GM18505 (cell line): ENCODE data around the gene ACAP3.
"Not testable (repeated sequence)": the region's sequence is repeated elsewhere in the genome, so short reads cannot be mapped to it uniquely, and the experiment has no call there.

ENCODE experiments used
- ATAC-seq: cut with Tn5 transposase; IDR thresholded peaks from one replicate; pipeline ENCODE4 v1.9.1; 2021; ENCODE audit not compliant: unreplicated experiment
- POLR2A ChIP-seq: IDR thresholded peaks from 4 replicates; pipeline ENCODE4 v1.6.1; 2011; ENCODE audit warnings: borderline replicate concordance; ENCODE audit not compliant: insufficient read depth, insufficient read length; ENCODE audit errors: extremely low read depth

The ACAP3 gene

DNA sequence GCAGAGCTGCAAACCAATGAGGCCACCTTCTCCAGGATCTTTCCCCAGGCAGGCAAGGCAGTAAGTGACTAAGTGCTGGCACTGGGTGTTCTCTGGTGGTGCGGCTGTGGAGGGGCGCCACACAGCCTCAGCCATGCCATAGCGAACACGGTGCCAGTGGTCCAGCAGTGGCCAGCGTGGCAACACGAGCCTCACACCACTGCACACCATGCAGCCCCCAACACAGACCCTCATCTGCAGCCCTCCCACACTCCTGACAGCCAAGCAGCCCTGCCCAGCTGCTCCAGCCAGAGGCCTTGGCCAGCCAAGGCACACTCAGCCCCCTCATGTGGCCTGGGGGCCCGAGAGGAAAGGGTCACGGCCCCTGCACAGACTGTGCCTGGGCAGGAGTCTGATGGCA, 13.7 kb upstream of the ACAP3 start:
- ATAC-seq: no peak
- no peak for TF ChIP-seq POLR2A

DNA sequence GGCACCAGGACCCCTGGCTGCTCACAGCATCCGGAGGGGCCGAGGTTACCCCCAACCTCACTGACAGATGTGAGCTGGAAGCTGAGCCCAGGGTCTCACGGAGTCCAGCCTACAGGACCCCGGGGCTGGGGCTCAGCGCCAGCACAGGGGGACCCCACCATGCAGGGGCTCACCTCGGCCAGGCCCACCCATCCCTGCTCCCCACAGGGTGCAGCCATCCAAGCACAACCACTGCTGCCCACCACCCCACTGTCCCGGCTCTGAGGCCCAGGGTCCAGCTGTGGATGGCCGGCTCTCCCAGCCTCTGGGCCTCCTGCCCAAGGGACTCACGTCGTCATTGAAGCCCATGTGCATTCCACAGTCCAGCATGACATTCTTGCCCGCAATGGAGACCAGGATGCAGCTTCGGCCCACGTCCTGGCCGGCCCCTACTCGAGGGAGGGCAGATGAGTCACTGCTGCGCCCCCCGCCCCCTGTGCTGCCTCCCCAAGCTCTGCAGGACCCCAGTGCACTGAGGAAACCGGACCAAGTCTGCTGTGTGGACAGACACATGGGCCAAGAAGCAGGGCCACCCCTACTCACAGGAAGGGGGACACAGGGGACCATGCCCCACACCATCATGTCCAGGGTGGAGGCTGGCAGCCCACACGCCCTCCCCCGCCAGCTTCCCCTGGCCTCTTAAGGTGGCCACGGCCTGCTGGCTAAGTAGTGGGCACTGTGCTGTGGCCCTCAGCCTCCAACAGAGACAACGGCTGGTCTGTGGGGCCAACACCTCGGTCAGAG, 13.1 kb upstream of the ACAP3 start:
- TF ChIP-seq POLR2A: no peak
- no peak for ATAC-seq

- ATAC-seq: no peak
- no peak for TF ChIP-seq POLR2A
Measured at GRCh38 chr1:1319646-1319941, 11.9 kb upstream of the ACAP3 start.

DNA sequence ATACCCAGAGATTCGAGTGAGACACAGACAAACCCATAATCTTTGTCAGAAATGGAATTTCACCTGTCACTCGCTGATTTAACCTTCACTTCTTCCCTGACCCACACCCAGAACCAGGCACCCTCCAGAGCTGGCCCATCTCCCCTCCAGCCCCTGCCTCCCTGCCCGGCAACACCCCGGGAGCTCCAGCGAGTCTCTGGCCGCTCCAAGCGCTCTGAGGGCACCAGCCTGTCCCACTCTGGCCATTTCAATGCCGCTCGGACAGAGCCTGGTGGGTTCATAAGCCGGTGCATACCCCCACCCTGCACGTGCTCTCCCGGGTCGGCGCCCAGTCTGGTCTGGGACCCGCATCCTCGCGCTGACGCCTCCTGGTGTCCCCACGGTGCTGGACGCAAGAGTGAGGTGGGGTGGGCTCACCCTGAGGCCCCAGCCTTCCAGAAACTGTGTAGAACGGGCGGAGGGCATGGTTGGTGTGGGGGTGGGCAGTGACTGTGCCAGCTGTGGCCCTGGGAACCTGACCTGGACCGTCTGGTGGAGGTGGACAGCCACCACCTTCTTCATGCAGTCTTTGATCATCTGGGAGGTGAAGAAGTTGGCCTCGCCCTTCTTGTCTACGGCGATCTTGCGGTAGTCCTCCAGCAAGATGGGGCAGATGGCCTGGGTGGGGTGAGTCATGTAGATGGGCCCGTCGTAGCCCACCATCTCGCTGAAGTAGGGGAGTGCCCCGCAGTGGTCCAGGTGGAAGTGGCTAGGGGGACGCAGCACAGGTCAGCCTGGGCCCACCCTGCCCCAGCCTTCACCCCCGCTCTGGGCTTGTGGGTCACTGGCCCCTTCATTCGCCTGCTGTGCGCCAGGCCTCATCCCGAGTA, 11.3 kb upstream of the ACAP3 start:
- ATAC-seq: no peak
- TF ChIP-seq POLR2A: no peak

DNA sequence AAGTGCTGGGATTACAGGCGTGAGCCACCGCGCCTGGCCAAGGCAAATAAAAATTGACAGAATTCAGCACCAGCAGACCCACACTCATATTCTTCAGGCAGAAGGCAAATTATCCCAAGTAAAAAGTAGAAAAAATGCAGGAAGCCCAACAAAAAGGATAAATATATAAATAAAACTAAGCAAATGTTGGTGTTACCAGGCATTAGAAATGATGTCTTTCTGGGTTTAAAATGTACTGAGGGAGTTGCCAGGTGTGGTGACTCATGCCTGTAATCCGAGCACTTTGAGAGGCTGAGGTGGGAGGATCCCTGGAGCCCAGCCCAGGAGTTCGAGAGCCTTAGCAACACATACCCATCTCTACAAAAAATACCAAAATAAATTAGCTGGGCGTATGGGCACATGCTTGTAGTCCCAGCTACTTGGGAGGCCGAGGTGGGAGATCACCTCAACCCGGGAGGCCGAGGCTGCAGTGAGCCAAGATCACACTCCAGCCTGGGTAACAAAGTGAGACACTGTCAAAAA, 10.5 kb upstream of the ACAP3 start:
- ATAC-seq: no peak
- TF ChIP-seq POLR2A: no peak

- TF ChIP-seq POLR2A: no peak
Measured at GRCh38 chr1:1317420-1317819, 9.7 kb upstream of the ACAP3 start.

DNA sequence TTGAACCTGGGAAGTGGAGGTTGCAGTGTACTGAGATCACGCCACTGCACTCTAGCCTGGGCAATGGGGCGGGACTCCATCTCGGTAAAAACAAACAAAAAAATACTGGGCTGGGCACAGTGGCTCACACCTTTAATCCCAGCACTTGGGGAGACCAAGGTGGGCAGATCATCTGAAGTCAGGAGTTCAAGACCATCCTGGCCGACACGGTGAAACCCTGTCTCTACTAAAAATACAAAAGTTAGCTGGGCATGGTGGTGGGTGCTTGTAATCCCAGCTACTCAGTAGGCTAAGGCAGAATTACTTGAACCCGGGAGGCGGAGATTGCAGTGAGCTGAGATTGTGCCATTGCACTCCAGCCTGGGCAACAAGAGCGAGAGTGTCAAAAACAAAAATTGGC, 8.5 kb upstream of the ACAP3 start:
- ATAC-seq: not testable (repeated sequence)

More at GRCh38 chr1:1317420-1317819, 9.7 kb upstream of the ACAP3 start:
- ATAC-seq: no peak

- no peak for ATAC-seq
- no peak for TF ChIP-seq POLR2A
Measured at GRCh38 chr1:1315435-1315954, 7.8 kb upstream of the ACAP3 start.

GRCh38 chr1:1314678-1315335, 7.1 kb upstream of the ACAP3 start:
- TF ChIP-seq POLR2A: no peak
- no peak for ATAC-seq

GRCh38 chr1:1314237-1314586, 6.5 kb upstream of the ACAP3 start:
- no peak for TF ChIP-seq POLR2A
- ATAC-seq: no peak

DNA sequence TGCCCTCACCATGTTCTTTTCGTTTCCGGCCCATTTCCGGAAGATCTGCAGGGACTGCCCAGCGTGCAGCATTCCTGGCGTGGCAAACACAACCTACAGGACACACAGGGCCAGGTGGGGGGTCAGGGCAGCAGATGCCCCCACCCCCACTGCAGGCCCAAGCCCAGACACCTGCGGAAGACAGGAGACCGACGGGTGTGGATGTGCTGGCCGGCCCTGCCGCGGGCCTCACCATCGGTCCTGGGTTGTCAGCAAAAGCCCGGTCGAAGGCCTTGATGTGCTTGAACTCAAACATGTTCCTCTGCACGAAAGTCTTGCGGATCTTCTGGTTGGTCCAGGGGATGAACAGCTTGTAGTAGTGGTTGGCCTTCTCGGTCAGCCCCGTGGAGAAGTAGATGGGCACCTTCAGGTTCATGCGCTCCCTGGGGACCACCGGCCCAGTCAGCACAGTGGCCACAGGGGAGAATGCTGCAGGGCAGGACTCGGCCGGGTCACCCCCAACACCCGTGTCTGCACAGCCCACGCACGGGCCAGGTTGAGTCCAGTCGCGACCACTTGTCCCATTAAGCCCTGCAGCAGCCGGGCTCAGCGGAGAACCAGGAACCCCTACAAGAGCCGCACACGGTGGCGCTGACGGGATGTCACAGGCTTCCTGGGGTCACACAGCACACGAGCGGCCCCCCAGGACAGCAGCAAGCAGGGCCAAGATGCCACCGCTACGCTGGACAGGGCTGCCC, 5.9 kb upstream of the ACAP3 start:
- no peak for ATAC-seq
- TF ChIP-seq POLR2A: no peak

DNA sequence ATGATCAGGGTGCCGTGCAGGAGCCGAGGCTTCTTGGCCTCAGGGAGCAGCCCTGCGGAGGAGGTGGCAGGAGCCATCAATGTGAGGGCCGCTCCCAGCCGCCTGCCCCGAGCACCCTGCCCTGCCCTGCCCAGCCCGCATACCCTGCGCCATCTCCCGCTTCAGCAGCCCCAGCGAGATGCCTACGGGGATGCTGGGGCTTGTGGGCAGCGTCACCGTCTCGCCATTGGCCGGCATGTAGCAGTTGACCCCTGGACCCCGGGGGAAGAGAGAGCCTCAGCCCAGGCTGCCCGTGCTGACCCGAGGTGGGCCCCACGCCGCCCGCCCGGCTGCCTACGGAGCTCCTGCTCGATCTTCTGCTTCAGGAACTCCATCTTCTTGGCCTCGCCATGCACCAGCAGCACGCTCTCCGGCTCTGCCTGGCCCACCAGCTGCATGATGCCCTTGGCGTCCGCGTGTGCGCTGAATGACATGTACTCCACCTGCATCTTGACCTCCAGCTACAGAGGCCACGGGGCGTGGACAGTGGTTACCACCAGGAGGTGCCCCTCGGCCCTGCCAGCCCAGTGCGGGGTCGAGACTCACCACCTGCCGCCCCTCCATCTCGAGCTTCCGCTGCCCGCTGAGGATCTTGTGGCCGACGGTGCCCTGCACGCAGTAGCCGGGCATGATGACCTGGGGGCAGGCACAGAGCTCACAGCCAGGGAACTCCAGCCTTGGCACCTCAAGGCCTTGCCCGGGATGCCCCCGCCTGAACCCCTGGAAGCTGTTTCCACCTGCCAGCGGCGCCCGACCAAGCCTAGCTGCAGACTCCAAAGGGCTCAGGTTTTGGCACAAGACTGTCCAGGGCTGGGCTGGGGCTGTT, 5.0 kb upstream of the ACAP3 start:
- no peak for ATAC-seq

More for the DNA sequence above, 5.0 kb upstream of the ACAP3 start:
- TF ChIP-seq POLR2A: no peak
